ENCODE results near the gene FZR1.

The FZR1 gene

DNA sequence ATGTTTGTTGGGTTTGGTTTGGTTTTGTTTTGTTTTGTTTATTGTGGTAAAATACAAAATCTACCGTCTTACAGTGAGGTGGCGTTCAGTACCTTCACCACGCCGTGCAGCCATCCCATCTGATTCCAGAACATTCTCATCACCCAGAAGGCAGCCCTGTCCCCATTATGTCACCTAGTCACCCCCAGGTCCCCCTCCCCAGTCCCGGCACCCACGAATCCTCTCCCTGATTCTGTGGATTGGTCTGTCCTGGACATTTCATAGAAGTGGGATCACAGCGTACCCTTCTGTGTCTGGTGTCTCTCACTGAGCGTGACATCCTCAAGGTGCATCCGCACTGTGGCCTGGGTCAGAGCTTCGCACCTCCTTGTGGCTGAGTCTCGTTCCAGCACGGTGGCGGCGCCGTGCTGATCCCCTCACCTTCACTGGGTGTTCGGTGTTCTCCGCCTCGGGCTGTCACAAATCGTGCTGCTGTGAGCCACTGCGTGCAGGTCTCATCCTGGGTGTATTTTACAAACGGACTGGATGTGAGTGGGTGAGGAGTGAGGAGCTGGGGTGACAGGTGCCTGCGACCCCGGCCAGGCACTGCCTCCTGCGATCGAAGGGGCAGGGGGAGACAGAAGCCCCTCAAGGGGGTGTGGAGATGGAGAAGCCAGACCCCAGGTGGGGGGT is 32.3 kb downstream of the FZR1 start:
- no peak overlapping the region for H3K4me3 ChIP-seq (ENCODE audit: low read length)
- H3K4me2 ChIP-seq (ENCODE audit: low read length) = no peak overlapping the region
- peaks cover 28% of the 10 kb centered on the region for H3K36me3 ChIP-seq (ENCODE audit: insufficient read depth, low read length)
- H3K4me1 ChIP-seq (ENCODE audit: control insufficient read depth, insufficient read depth, low read length) = peaks cover 5% of the 10 kb centered on the region
- no peaks in the 10 kb centered on the region for H3K9me3 ChIP-seq (replicated peaks; ENCODE audit: low read length)
- H3K27me3 ChIP-seq (ENCODE audit: control insufficient read depth, insufficient read depth, low read length) = no peaks in the 10 kb centered on the region
- no peak overlapping the region for H3K9ac ChIP-seq (ENCODE audit: low read depth, low read length)

DNA sequence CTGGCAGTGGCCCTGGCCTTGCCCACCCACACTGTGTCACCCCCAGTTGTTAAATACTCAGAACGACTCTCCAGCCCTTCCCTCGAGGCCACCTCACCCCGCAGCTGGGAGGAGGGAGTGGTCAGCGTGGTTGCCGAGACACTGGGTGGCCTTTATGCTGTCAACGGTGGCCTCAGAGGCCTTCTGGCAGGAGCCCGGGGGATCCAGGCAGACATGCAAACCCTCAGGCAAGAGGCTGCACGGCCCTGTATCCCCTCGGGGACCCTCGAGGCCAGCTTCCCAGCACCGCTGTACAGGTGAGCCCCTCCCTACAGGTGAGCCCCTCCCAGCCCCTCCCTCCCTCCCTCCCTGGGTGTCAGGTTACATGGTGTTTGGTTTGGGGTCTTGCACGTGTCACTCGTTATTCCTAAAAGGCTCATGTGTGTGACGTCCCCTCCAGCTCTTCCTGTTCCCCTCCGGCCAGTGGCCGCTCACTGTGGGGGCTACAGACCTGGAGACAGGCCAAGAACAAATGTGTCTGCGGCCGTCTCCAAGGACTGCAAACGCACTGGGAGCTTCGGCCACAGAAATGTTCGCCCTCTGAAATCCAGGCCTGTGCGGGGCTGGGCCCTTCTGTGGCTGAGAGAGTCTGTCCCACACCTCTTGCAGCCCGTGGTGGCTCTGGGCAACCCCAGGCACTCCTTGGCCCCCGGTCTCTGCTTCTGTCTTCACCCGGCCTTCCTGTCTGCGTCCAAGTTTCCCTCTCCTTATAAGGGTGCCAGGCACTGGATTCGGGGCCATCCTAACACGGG is 33.0 kb downstream of the FZR1 start, which contains the start of gene TEKTIP1:
TEKTIP1 (plus strand) TSS at position 210 of the 791 bp plus-strand sequence; CDS start at position 214, 4 bp downstream.
- no peak within 1 kb of the TSS for H3K9ac ChIP-seq (ENCODE audit: low read depth, low read length)
- H3K4me1 ChIP-seq (ENCODE audit: control insufficient read depth, insufficient read depth, low read length) = peaks cover 5% of the 10 kb centered on the region
- peaks cover 22% of the 10 kb centered on the region for H3K36me3 ChIP-seq (ENCODE audit: insufficient read depth, low read length)
- H3K4me3 ChIP-seq (ENCODE audit: low read length) = no peak within 1 kb of the TSS
- no peak within 1 kb of the TSS for H3K4me2 ChIP-seq (ENCODE audit: low read length)
- no peaks in the 10 kb centered on the region for H3K9me3 ChIP-seq (replicated peaks; ENCODE audit: low read length)
- H3K27me3 ChIP-seq (ENCODE audit: control insufficient read depth, insufficient read depth, low read length) = no peaks in the 10 kb centered on the region

GRCh38 chr19:3539756-3540118 is 33.6 kb downstream of the FZR1 start:
- no peaks in the 10 kb centered on the region for H3K27me3 ChIP-seq (ENCODE audit: control insufficient read depth, insufficient read depth, low read length)
- H3K36me3 ChIP-seq (ENCODE audit: insufficient read depth, low read length) = peaks cover 16% of the 10 kb centered on the region
- no peaks in the 10 kb centered on the region for H3K9me3 ChIP-seq (replicated peaks; ENCODE audit: low read length)
- H3K4me3 ChIP-seq (ENCODE audit: low read length) = no peak overlapping the region
- no peak overlapping the region for H3K9ac ChIP-seq (ENCODE audit: low read depth, low read length)
- H3K4me2 ChIP-seq (ENCODE audit: low read length) = no peak overlapping the region
- peaks cover 5% of the 10 kb centered on the region for H3K4me1 ChIP-seq (ENCODE audit: control insufficient read depth, insufficient read depth, low read length)

DNA sequence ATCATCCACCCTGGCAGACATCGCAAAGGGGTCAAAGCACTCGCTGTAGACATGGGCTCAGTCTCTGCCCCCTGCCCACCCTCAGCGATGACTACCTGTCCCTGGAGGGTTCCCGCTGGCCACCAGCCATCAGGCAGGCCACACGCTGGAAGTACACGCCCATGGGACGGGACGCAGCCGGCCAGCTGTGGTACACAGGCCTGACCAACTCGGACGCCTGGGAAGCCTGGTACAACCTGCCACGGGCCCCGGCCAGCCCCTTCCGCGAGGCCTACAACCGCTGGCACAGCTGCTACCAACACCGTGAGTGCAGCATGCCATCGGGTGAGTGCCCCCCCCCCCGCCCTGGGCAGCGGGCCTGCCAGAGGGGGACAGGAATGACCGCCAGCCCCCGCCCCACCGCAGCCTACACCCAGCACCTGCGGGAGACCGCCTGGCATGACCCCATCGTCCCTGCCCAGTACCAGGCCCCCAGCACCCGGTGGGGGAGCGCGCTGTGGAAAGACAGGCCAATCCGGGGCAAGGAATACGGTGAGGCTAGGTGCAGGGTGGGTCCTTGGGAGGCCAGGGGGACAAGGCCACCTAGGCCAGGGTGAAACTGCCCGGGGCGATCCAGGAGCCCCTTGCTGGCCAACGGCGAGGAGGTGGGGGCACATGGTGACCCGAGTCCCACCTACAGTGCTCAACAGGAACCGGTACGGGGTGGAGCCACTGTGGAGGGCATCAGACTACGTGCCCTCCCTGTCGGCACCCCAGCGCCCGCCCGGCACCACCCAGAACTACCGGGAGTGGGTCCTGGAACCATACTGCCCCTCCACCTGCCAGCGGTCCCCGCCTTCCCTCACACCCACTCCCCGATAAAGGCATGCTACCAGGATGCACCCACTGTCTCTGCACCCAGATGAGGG is 37.3 kb downstream of the FZR1 start:
- Histone ChIP-seq H3K4me3 (ENCODE audit: low read length) (no peak overlapping the region), H3K36me3 (ENCODE audit: insufficient read depth, low read length) (peaks cover 23% of the 10 kb centered on the region)

GRCh38 chr19:3544058-3544376 is 37.9 kb downstream of the FZR1 start:
- Histone ChIP-seq H3K4me3 (ENCODE audit: low read length) (no peak overlapping the region), H3K9ac (ENCODE audit: low read depth, low read length) (no peak overlapping the region), H3K27me3 (ENCODE audit: control insufficient read depth, insufficient read depth, low read length) (no peaks in the 10 kb centered on the region), H3K4me2 (ENCODE audit: low read length) (no peak overlapping the region), H3K4me1 (ENCODE audit: control insufficient read depth, insufficient read depth, low read length) (no peaks in the 10 kb centered on the region), H3K36me3 (ENCODE audit: insufficient read depth, low read length) (peaks cover 25% of the 10 kb centered on the region), H3K9me3 (replicated peaks; ENCODE audit: low read length) (no peaks in the 10 kb centered on the region)

More for the DNA sequence above, 37.3 kb downstream of the FZR1 start:
- Histone ChIP-seq H3K27me3 (ENCODE audit: control insufficient read depth, insufficient read depth, low read length) (no peaks in the 10 kb centered on the region), H3K9me3 (replicated peaks; ENCODE audit: low read length) (no peaks in the 10 kb centered on the region), H3K9ac (ENCODE audit: low read depth, low read length) (no peak overlapping the region), H3K4me2 (ENCODE audit: low read length) (no peak overlapping the region), H3K4me1 (ENCODE audit: control insufficient read depth, insufficient read depth, low read length) (no peaks in the 10 kb centered on the region)

DNA sequence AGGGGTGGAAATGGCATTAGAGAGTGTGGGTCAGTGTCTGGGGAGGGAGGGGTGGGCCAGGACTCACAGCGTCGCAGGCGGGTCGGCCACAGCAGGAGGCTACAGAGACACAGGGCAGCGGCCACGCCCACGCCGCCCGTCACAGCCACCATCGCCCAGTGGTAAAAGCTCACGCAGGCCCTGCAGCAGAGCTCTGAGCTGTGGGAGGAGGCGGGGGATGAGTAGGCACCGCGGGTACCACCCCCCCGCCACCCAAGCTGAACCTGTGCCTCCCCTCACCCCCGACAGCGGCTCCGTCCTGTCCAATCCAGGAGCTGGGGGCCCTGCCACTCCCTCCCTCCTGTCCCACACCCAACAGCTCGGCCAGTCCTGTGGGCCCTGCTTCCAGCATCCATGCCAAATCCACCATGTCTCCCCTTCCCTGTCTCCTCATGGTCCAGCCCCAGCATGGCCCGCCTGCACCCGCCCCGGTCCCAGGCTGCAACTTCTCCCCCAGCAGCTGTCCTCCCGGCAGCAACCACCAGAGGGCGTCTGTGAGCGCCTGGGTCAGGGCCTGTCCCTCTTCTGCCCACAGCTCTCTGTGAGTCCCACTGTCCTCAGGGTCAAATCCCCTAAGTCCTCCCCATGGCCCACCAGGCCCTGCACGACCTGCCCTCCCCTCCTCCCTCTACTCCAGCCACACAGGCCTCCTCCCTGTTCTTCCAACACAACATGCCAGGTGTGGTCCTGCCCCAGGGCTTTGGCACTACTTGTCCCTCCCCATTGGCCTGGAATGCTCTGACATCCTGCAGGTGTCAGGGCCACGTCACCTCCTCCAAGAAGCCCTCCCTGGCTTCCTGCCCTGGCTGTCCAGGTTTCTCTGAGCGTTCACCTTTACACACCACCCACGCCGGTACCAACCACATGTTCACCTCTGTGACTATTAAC is 38.9 kb downstream of the FZR1 start:
- no peaks in the 10 kb centered on the region for H3K4me1 ChIP-seq (ENCODE audit: control insufficient read depth, insufficient read depth, low read length)
- no peak overlapping the region for H3K4me2 ChIP-seq (ENCODE audit: low read length)
- H3K36me3 ChIP-seq (ENCODE audit: insufficient read depth, low read length) = peaks cover 21% of the 10 kb centered on the region
- no peaks in the 10 kb centered on the region for H3K9me3 ChIP-seq (replicated peaks; ENCODE audit: low read length)
- H3K9ac ChIP-seq (ENCODE audit: low read depth, low read length) = no peak overlapping the region
- no peaks in the 10 kb centered on the region for H3K27me3 ChIP-seq (ENCODE audit: control insufficient read depth, insufficient read depth, low read length)
- no peak overlapping the region for H3K4me3 ChIP-seq (ENCODE audit: low read length)

- no peak overlapping the region for H3K9ac ChIP-seq (ENCODE audit: low read depth, low read length)
- no peaks in the 10 kb centered on the region for H3K27me3 ChIP-seq (ENCODE audit: control insufficient read depth, insufficient read depth, low read length)
- no peak overlapping the region for H3K4me3 ChIP-seq (ENCODE audit: low read length)
- H3K4me1 ChIP-seq (ENCODE audit: control insufficient read depth, insufficient read depth, low read length) = no peaks in the 10 kb centered on the region
- H3K4me2 ChIP-seq (ENCODE audit: low read length) = no peak overlapping the region
- no peaks in the 10 kb centered on the region for H3K9me3 ChIP-seq (replicated peaks; ENCODE audit: low read length)
- H3K36me3 ChIP-seq (ENCODE audit: insufficient read depth, low read length) = peaks cover 21% of the 10 kb centered on the region
These were observed 39.5 kb downstream of the FZR1 start for GRCh38 chr19:3545669-3546034.

- Histone ChIP-seq H3K9me3 (replicated peaks; ENCODE audit: low read length) (no peaks in the 10 kb centered on the region), H3K27me3 (ENCODE audit: control insufficient read depth, insufficient read depth, low read length) (no peaks in the 10 kb centered on the region), H3K4me2 (ENCODE audit: low read length) (no peak overlapping the region), H3K36me3 (ENCODE audit: insufficient read depth, low read length) (peaks cover 21% of the 10 kb centered on the region), H3K9ac (ENCODE audit: low read depth, low read length) (no peak overlapping the region), H3K4me3 (ENCODE audit: low read length) (no peak overlapping the region), H3K4me1 (ENCODE audit: control insufficient read depth, insufficient read depth, low read length) (no peaks in the 10 kb centered on the region)
These were observed 40.0 kb downstream of the FZR1 start for GRCh38 chr19:3546119-3546518.

DNA sequence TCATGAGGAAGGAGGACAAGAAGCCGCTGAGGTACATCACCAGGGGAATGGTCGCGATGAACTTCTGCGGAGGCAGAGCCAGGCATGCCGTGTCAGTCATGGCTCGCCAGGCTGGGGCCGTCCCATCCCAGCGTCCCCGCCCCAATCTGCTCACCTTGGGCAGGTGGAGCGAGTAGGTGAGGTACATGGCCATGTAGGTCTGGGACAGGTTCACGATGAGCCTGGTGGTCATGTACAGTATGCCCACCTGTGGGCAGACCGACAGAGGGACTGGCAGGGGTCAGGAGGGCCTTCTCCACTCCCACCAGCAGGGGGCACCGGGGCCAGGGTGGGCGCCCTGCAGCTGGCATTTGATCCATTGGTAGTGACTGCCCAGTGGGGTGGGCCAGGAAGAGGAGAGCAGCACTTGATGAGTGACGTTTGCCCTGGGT is 41.2 kb downstream of the FZR1 start:
- no peaks in the 10 kb centered on the region for H3K9me3 ChIP-seq (replicated peaks; ENCODE audit: low read length)
- no peaks in the 10 kb centered on the region for H3K27me3 ChIP-seq (ENCODE audit: control insufficient read depth, insufficient read depth, low read length)
- H3K9ac ChIP-seq (ENCODE audit: low read depth, low read length) = no peak overlapping the region
- no peaks in the 10 kb centered on the region for H3K4me1 ChIP-seq (ENCODE audit: control insufficient read depth, insufficient read depth, low read length)
- H3K4me2 ChIP-seq (ENCODE audit: low read length) = no peak overlapping the region
- H3K4me3 ChIP-seq (ENCODE audit: low read length) = no peak overlapping the region
- peaks cover 21% of the 10 kb centered on the region for H3K36me3 ChIP-seq (ENCODE audit: insufficient read depth, low read length)

DNA sequence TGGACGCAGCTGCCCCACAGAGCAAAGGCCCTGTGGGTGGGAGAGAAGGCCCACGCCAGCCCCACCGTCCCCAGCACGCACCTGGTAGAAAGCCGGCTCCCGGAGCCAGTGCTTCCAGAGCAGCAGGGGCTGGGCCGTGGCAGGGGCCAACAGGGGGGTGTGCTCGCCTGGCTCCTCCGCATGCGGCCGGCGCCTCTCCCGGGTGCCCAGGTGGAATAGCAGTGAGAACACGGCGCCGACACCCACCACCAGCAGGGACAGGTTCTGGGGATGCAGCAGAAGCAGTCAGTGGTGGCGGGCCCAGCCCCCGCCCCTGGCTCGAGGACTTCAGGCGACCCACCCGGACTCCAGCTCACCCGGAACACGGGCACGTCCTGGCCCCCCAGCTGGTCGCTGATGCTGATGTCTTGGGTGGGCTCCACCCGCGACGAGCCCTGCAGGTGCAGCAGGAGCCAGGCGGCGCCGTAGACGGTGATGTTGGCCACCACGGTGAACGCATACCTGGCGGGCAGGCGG is 41.7 kb downstream of the FZR1 start:
- H3K4me1 ChIP-seq (ENCODE audit: control insufficient read depth, insufficient read depth, low read length) = no peaks in the 10 kb centered on the region
- peaks cover 21% of the 10 kb centered on the region for H3K36me3 ChIP-seq (ENCODE audit: insufficient read depth, low read length)
- H3K27me3 ChIP-seq (ENCODE audit: control insufficient read depth, insufficient read depth, low read length) = no peaks in the 10 kb centered on the region
- H3K9me3 ChIP-seq (replicated peaks; ENCODE audit: low read length) = no peaks in the 10 kb centered on the region
- H3K9ac ChIP-seq (ENCODE audit: low read depth, low read length) = no peak overlapping the region
- no peak overlapping the region for H3K4me3 ChIP-seq (ENCODE audit: low read length)
- no peak overlapping the region for H3K4me2 ChIP-seq (ENCODE audit: low read length)
